8988T (cell line): Measurements from ENCODE around the gene FYB1.
"Not testable (repeated sequence)": the region's sequence is repeated elsewhere in the genome, so short reads cannot be mapped to it uniquely, and the experiment has no call there.

Experiments used
- DNase-seq: peaks from one replicate; pipeline ENCODE4 v3.0.0; 2011

Gene FYB1

GRCh38 chr5:39219437-39219836 is at the start of gene FYB1:
Gene FYB1 (minus strand): TSS chr5:39219563. CDS start chr5:39202960, 16,603 bp downstream.
- no peak for DNase-seq

- DNase-seq = no peak
These were observed 47.8 kb upstream of the FYB1 start for GRCh38 chr5:39267186-39267585.

- no peak for DNase-seq
These were observed 47.1 kb upstream of the FYB1 start for GRCh38 chr5:39266442-39266841.

GRCh38 chr5:39264528-39264927 is 45.2 kb upstream of the FYB1 start:
- DNase-seq = no peak

GRCh38 chr5:39262981-39263380 is 43.6 kb upstream of the FYB1 start:
- DNase-seq = no peak

GRCh38 chr5:39260095-39260494 is 40.7 kb upstream of the FYB1 start:
- no peak for DNase-seq

GRCh38 chr5:39257554-39257953 is 38.2 kb upstream of the FYB1 start:
- DNase-seq = no peak

GRCh38 chr5:39256477-39257235 is 37.3 kb upstream of the FYB1 start:
- DNase-seq = no peak

GRCh38 chr5:39255406-39255805 is 36.0 kb upstream of the FYB1 start:
- no peak for DNase-seq

GRCh38 chr5:39254671-39255070 is 35.3 kb upstream of the FYB1 start:
- no peak for DNase-seq

GRCh38 chr5:39253196-39253595 is 33.8 kb upstream of the FYB1 start:
- DNase-seq = no peak

GRCh38 chr5:39249564-39250274 is 30.4 kb upstream of the FYB1 start:
- no peak for DNase-seq

GRCh38 chr5:39249069-39249468 is 29.7 kb upstream of the FYB1 start:
- DNase-seq = no peak

GRCh38 chr5:39240750-39241149 is 21.4 kb upstream of the FYB1 start:
- no peak for DNase-seq

- DNase-seq = no peak
These were observed 19.2 kb upstream of the FYB1 start for GRCh38 chr5:39238366-39239105.

GRCh38 chr5:39236718-39237117 is 17.4 kb upstream of the FYB1 start:
- DNase-seq = no peak

- no peak for DNase-seq
These were observed 16.3 kb upstream of the FYB1 start for GRCh38 chr5:39235648-39236047.

- not testable (repeated sequence) for DNase-seq
These were observed 15.1 kb upstream of the FYB1 start for GRCh38 chr5:39234494-39234893.

- no peak for DNase-seq
These were observed 14.4 kb upstream of the FYB1 start for GRCh38 chr5:39233783-39234182.

- DNase-seq = no peak
These were observed 12.6 kb upstream of the FYB1 start for GRCh38 chr5:39231705-39232525.

- no peak for DNase-seq
These were observed 9.2 kb upstream of the FYB1 start for GRCh38 chr5:39228596-39228995.

GRCh38 chr5:39226558-39226957 is 7.2 kb upstream of the FYB1 start:
- DNase-seq = no peak

- no peak for DNase-seq
These were observed 6.7 kb upstream of the FYB1 start for GRCh38 chr5:39226100-39226451.
